Stimulated activated CD4-positive, alpha-beta T cell treated with anti-CD3 and anti-CD28 coated beads, TNF-alpha, amount 100 ng/mL, for 48 hours (primary cell): ENCODE measurements around the gene ZBTB32.

ENCODE experiments used
- DNase-seq, 3 donors: peaks; one replicate each; pipeline ENCODE4 v3.0.0-alpha.2; 2020; ENCODE audit warnings: low read depth in 3 of 3

The ZBTB32 gene

GRCh38 chr19:35695895-35696422 lies 8.4 kb upstream of the ZBTB32 start:
- no peak for DNase-seq

- no peak for DNase-seq
Observed at GRCh38 chr19:35696835-35697234, 7.5 kb upstream of the ZBTB32 start.

- DNase-seq: peak; percentile 83 to 93 (median 89)
Observed at GRCh38 chr19:35702223-35703012, 1.9 kb upstream of the ZBTB32 start.

- no peak for DNase-seq
Observed at GRCh38 chr19:35703343-35703742, 1.0 kb upstream of the ZBTB32 start.

GRCh38 chr19:35708391-35708790 lies 4.0 kb downstream of the ZBTB32 start:
- no peak for DNase-seq

- DNase-seq: peak in 2 of 3 donors; percentile 62 to 69
Observed at GRCh38 chr19:35710784-35711723, 6.7 kb downstream of the ZBTB32 start.

- DNase-seq: peak in 2 of 3 donors; percentile 81 to 82
Observed at GRCh38 chr19:35712567-35713505, 8.5 kb downstream of the ZBTB32 start.

- no peak for DNase-seq
Observed at GRCh38 chr19:35713506-35713850, 9.1 kb downstream of the ZBTB32 start.

- no peak for DNase-seq
Observed at GRCh38 chr19:35713904-35714495, 9.6 kb downstream of the ZBTB32 start.

- DNase-seq: no peak
Observed at GRCh38 chr19:35714601-35715354, 10.4 kb downstream of the ZBTB32 start.

- DNase-seq: no peak
Observed at GRCh38 chr19:35715355-35715809, 11.0 kb downstream of the ZBTB32 start.

GRCh38 chr19:35715981-35716800 lies 11.8 kb downstream of the ZBTB32 start:
- DNase-seq: no peak

GRCh38 chr19:35716801-35717664 lies 12.7 kb downstream of the ZBTB32 start:
- DNase-seq: peak; percentile 90 to 96 (median 91)

GRCh38 chr19:35717665-35718344 lies 13.4 kb downstream of the ZBTB32 start, which contains the start of gene KMT2B:
Gene KMT2B, plus strand, starts transcription at chr19:35718003. Its CDS starts 16 bp downstream, at chr19:35718019.
- DNase-seq: no peak

GRCh38 chr19:35718345-35719041 lies 14.1 kb downstream of the ZBTB32 start:
- DNase-seq: peak in 1 of 3 donors; percentile 53

- DNase-seq: no peak
Observed at GRCh38 chr19:35719402-35720162, 15.2 kb downstream of the ZBTB32 start.
